DOHH2 (cell line): Measurements from ENCODE around the gene PRXL2A.

ENCODE experiments used
- CTCF ChIP-seq: fragments of 200-600 bp; sonication (generic); IDR thresholded peaks from one replicate; pipeline ENCODE4 v1.5.1; 2014; ENCODE audit warnings: antibody characterized with exemption, mild to moderate bottlenecking, low read depth, low read length; ENCODE audit not compliant: poor library complexity, severe bottlenecking
- EZH2phosphoT487 ChIP-seq: fragments of 200-600 bp; sonication (generic); IDR thresholded peaks from 2 replicates; pipeline ENCODE4 v1.6.1; 2017; ENCODE audit warnings: borderline replicate concordance, mild to moderate bottlenecking, antibody characterized with exemption, low read length, moderate library complexity, mixed read lengths

GRCh38 chr10:80392250-80392649 lies 16.1 kb upstream of the PRXL2A start:
- TF ChIP-seq CTCF (no peak), EZH2phosphoT487 (no peak)
